Body of pancreas (tissue), 4 donors: ENCODE results near the gene WDR49. TPM values are rescaled to one million over a fixed set of nuclear protein-coding genes. Genes with fewer than 3 reads are reported as not detected.

Experiments
- ATAC-seq: fragments of 150-250 bp; one replicate; pipeline ENCODE4 v1.9.1; 2016
- DNase-seq, 4 donors: peaks; one replicate each; pipeline ENCODE4 v3.0.0-alpha.2; 2019
- H3K27ac ChIP-seq, 4 donors: fragments of 200-600 bp; sonication (generic); 1 replicate in 3 of 4; 2 replicates in 1 of 4; pipeline versions ENCODE4 v1.5.1 to v1.6.1; 2016 to 2019; ENCODE audit warnings: mild to moderate bottlenecking in 1 of 4, mixed read lengths in 1 of 4, moderate library complexity in 1 of 4
- H3K27me3 ChIP-seq, 2 donors: fragments of 200-600 bp; sonication (generic); one replicate each; pipeline ENCODE4 v1.6.0; 2016; ENCODE audit warnings: mild to moderate bottlenecking in 1 of 2
- H3K36me3 ChIP-seq, 2 donors: fragments of 200-600 bp; sonication (generic); replicated peaks in 1 of 2; 2 replicates each; pipeline ENCODE4 v1.5.1; 2016; ENCODE audit warnings: low read depth in 2 of 2; ENCODE audit not compliant: insufficient read depth in 1 of 2
- H3K4me1 ChIP-seq: fragments of 200-600 bp; sonication (generic); one replicate; pipeline ENCODE4 v1.6.0; 2016
- H3K4me3 ChIP-seq, 2 donors: fragments of 200-600 bp; sonication (generic); 1 replicate in 1 of 2; 2 replicates in 1 of 2; pipeline ENCODE4 v1.5.1; 2016 to 2019
- H3K9me3 ChIP-seq, 3 donors: fragments of 200-600 bp; sonication (generic); 1 replicate in 2 of 3; 2 replicates in 1 of 3; pipeline ENCODE4 v1.5.1; 2016
- POLR2A ChIP-seq, 3 donors: fragments of 450-650 bp; IDR thresholded peaks; one replicate each; pipeline ENCODE4 v1.6.1; 2016; ENCODE audit warnings: antibody characterized with exemption in 3 of 3, mild to moderate bottlenecking in 2 of 3
- WGBS, 2 donors: methylation state at CpG; one replicate each; pipeline ENCODE4 v1.1.5; 2017; 5-methylcytosine and 5-hydroxymethylcytosine counted together
- intact Hi-C: fragments of 100-400 bp; cut with DNase I; formaldehyde crosslinking; loops from one replicate; pipeline ENCODE4 v1.15.1; 2023
- total RNA-seq, 2 donors: library from RNA; depleted of rRNA; stranded (reverse); fragments of >200 nt; gene quantifications; one replicate each; pipeline ENCODE4 v1.1.0, GENCODE V29; 2016
- TF ChIP-seq, protein P1 (sequence below), 7 experiments: fragments of 450-650 bp in 4 of 7; fragments of 200-600 bp in 3 of 7; sonication (generic) in 3 of 7; IDR thresholded peaks; one replicate each; pipeline ENCODE4 v1.5.1; 2016 to 2019; ENCODE audit warnings: antibody characterized with exemption in 7 of 7

Gene WDR49
- total RNA-seq, 2 donors from 2014 or later = 0.78 to 2.3 TPM

- H3K27ac ChIP-seq = no peak overlapping the region
- intact Hi-C loops = no loop called here
- peaks cover 0 to 2% of the 10 kb centered on the region in 2 donors for H3K36me3 ChIP-seq
- no peak overlapping the region for H3K4me3 ChIP-seq
- DNase-seq (no peak), ATAC-seq (no peak)
- no peak for TF ChIP-seq POLR2A (IDR thresholded peaks at IDR 0.05)
- TF ChIP-seq, protein P1, sequence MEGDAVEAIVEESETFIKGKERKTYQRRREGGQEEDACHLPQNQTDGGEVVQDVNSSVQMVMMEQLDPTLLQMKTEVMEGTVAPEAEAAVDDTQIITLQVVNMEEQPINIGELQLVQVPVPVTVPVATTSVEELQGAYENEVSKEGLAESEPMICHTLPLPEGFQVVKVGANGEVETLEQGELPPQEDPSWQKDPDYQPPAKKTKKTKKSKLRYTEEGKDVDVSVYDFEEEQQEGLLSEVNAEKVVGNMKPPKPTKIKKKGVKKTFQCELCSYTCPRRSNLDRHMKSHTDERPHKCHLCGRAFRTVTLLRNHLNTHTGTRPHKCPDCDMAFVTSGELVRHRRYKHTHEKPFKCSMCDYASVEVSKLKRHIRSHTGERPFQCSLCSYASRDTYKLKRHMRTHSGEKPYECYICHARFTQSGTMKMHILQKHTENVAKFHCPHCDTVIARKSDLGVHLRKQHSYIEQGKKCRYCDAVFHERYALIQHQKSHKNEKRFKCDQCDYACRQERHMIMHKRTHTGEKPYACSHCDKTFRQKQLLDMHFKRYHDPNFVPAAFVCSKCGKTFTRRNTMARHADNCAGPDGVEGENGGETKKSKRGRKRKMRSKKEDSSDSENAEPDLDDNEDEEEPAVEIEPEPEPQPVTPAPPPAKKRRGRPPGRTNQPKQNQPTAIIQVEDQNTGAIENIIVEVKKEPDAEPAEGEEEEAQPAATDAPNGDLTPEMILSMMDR (IDR thresholded peaks at IDR 0.05) = no peak
- no peaks in the 10 kb centered on the region for H3K27me3 ChIP-seq
- 25 to 36% methylated on average over 1 of the region's 1 CpG for WGBS, 2 donors
- H3K9me3 ChIP-seq = no peaks in the 10 kb centered on the region
- peaks cover 5% of the 10 kb centered on the region for H3K4me1 ChIP-seq
Observed at GRCh38 chr3:167669699-167670098, 16.0 kb upstream of the WDR49 start.

- ATAC-seq (no peak), DNase-seq (no peak)
- H3K4me1 ChIP-seq = peaks cover 5% of the 10 kb centered on the region
- TF ChIP-seq POLR2A (IDR thresholded peaks at IDR 0.05) = no peak
- TF ChIP-seq, protein P1 (IDR thresholded peaks at IDR 0.05) = no peak
- H3K9me3 ChIP-seq = no peaks in the 10 kb centered on the region
- no peak overlapping the region for H3K27ac ChIP-seq
- intact Hi-C loops = no loop called here
- no peaks in the 10 kb centered on the region for H3K36me3 ChIP-seq
- no peaks in the 10 kb centered on the region for H3K27me3 ChIP-seq
- 94 to 96% methylated on average over 1 of the region's 1 CpG for WGBS, 2 donors
- H3K4me3 ChIP-seq = no peak overlapping the region
Observed at GRCh38 chr3:167668651-167669050, 14.9 kb upstream of the WDR49 start.

- Histone ChIP-seq H3K9me3 (no peaks in the 10 kb centered on the region), H3K27me3 (no peaks in the 10 kb centered on the region), H3K4me1 (peaks cover 5% of the 10 kb centered on the region), H3K27ac (no peak overlapping the region), H3K36me3 (no peaks in the 10 kb centered on the region), H3K4me3 (no peak overlapping the region)
- intact Hi-C loops = no loop called here
- DNase-seq (no peak), ATAC-seq (no peak)
- WGBS, 2 donors = 83 to 94% methylated on average over 2 of the region's 2 CpGs
- TF ChIP-seq, protein P1 (IDR thresholded peaks at IDR 0.05) = no peak
- TF ChIP-seq POLR2A (IDR thresholded peaks at IDR 0.05) = no peak
Observed at GRCh38 chr3:167666563-167666962, 12.8 kb upstream of the WDR49 start.

DNA sequence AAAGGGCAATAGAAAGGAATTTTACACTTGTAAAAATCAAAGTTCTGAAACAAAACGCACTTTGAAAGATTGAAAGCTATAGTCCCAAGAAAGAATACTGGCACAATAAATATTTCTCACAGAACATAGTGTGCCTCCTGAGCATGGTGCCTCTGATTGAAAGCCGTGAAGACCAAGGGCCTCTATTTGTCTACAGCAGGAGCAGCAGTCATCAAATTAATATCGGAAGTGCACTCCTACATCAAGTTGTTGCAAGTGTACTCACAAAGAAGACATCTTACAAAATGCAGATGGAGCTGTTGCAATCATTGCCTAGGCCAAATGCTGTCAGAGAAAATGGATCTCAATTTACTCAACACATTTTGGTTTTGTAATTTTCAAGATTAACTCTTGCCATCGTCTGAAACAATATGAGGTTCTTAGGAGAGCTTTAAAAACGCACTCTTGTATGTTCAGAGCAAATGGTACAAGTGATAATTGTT is 9.2 kb upstream of the WDR49 start:
- Histone ChIP-seq H3K27ac (no peak overlapping the region), H3K36me3 (no peaks in the 10 kb centered on the region), H3K27me3 (no peaks in the 10 kb centered on the region), H3K9me3 (no peaks in the 10 kb centered on the region), H3K4me1 (no peaks in the 10 kb centered on the region), H3K4me3 (no peak overlapping the region)
- 72 to 86% methylated on average over 5 of the region's 5 CpGs for WGBS, 2 donors
- TF ChIP-seq, protein P1 (IDR thresholded peaks at IDR 0.05) = no peak
- TF ChIP-seq POLR2A (IDR thresholded peaks at IDR 0.05) = no peak
- ATAC-seq = no peak
- DNase-seq = no peak
- intact Hi-C loops = no loop called here

DNA sequence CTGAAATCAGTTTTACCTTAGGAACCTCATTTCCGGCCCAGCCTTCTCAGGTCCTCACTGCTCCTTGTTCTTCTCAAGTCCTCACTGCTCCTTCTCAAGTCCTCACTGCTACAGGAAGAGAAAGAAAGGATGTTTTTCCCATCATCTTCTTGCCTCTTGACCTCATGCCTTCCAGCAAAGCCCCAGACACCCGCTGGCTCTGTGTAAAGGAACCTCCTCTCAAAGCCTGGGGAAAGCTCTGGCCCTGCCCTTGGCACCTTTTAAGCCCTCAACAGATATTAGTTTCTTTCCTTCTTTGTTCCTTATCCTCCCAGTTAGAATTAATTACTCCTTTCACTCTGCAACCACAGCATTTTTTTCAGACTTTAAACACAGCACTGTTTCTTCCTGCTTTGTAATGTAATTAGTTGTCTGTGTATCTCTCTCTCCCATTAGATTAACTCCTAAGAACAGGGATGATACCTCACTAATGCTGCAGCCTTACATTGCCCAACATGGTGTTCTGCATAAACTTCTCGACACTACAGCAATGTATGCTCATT is 4.0 kb upstream of the WDR49 start:
- no peak for ATAC-seq
- H3K9me3 ChIP-seq = no peaks in the 10 kb centered on the region
- no peak for DNase-seq
- no peak overlapping the region for H3K4me3 ChIP-seq
- no peaks in the 10 kb centered on the region for H3K36me3 ChIP-seq
- WGBS, 2 donors = 71 to 83% methylated on average over 3 of the region's 3 CpGs
- intact Hi-C loops = no loop called here
- H3K27ac ChIP-seq = no peak overlapping the region
- H3K27me3 ChIP-seq = no peaks in the 10 kb centered on the region
- no peaks in the 10 kb centered on the region for H3K4me1 ChIP-seq
- no peak for TF ChIP-seq POLR2A (IDR thresholded peaks at IDR 0.05)
- TF ChIP-seq, protein P1 (IDR thresholded peaks at IDR 0.05) = no peak
